Aorta (tissue), 5 donors: ENCODE measurements around the gene SLC9A8. TPM values are rescaled to one million over a fixed set of nuclear protein-coding genes. Genes with fewer than 3 reads are reported as not detected.

ENCODE experiments used
- ATAC-seq: fragments of 200-7000 bp; cut with Tn5 transposase; one replicate; pipeline ENCODE4 v1.9.1; 2022; ENCODE audit warnings: moderate library complexity; ENCODE audit not compliant: low FRiP score
- DNase-seq, 2 donors: peaks; one replicate each; pipeline ENCODE4 v3.0.0-alpha.2; 2020
- H3K27ac ChIP-seq, 2 donors: one replicate each; pipeline ENCODE4 v1.5.1; 2013; ENCODE audit warnings: low read length in 2 of 2, mild to moderate bottlenecking in 2 of 2, moderate library complexity in 2 of 2, control low read depth in 1 of 2, inconsistent platforms in 1 of 2, low read depth in 1 of 2
- H3K27me3 ChIP-seq, 2 donors: one replicate each; pipeline ENCODE4 v1.6.1; 2013; ENCODE audit warnings: control low read depth in 1 of 2, low read length in 1 of 2, mild to moderate bottlenecking in 1 of 2, moderate library complexity in 1 of 2; ENCODE audit not compliant: insufficient read depth in 2 of 2, control insufficient read depth in 1 of 2
- H3K36me3 ChIP-seq, 2 donors: one replicate each; pipeline ENCODE4 v1.6.1; 2013; ENCODE audit warnings: control low read depth in 1 of 2, low read length in 1 of 2, mild to moderate bottlenecking in 1 of 2; ENCODE audit not compliant: insufficient read depth in 2 of 2, control insufficient read depth in 1 of 2
- H3K4me1 ChIP-seq, 2 donors: one replicate each; pipeline ENCODE4 v1.6.1; 2013; ENCODE audit warnings: low read length in 2 of 2, control low read depth in 1 of 2, mild to moderate bottlenecking in 1 of 2, moderate library complexity in 1 of 2; ENCODE audit not compliant: insufficient read depth in 2 of 2, control insufficient read depth in 1 of 2
- H3K4me3 ChIP-seq, 2 donors: one replicate each; pipeline ENCODE4 v1.5.1; 2013; ENCODE audit warnings: low read length in 2 of 2, control low read depth in 1 of 2, mild to moderate bottlenecking in 1 of 2
- H3K9me3 ChIP-seq: one replicate; pipeline ENCODE4 v1.6.1; 2013; ENCODE audit warnings: mild to moderate bottlenecking, low read length; ENCODE audit not compliant: control insufficient read depth
- WGBS, 2 donors: extraction: QIAGEN DNeasy Blood & Tissue Kit; methylation state at CpG; one replicate each; pipeline ENCODE4 v1.1.7; 2013; 5-methylcytosine and 5-hydroxymethylcytosine counted together
- intact Hi-C, 2 donors: fragments of 100-400 bp; cut with DNase I; formaldehyde crosslinking; loops; one replicate each; pipeline versions ENCODE4 v1.14.2 to v1.15.0; 2022
- polyA plus RNA-seq, 2 donors: library from polyadenylated mRNA; stranded (reverse); fragments of 200-250 nt; gene quantifications; one replicate each; pipeline ENCODE4 v1.2.3, GENCODE V29; 2013
- total RNA-seq, 2 donors: library from RNA; stranded (reverse); fragmentation: NEBNext Ultra II Directional; extraction: Animal tissue kit (Norgen Biotek cat#: 25700); gene quantifications; one replicate each; pipeline ENCODE4 v1.2.1, GENCODE V29; 2021
- donor health status: healthy with polysubstance abuse.
- donor health status: Bipolar disorder and iron deficiency.
- donor health status: DM: no; HTN: no; CAD: no.
- donor health status: DM: no; HTN: no; CAD: no.
- donor health status: DM: yes; HTN: yes; CAD: no.

SLC9A8 gene
- total and polyA plus RNA-seq, 4 donors: 2.8 to 14.6 (median 11.5) TPM

DNA sequence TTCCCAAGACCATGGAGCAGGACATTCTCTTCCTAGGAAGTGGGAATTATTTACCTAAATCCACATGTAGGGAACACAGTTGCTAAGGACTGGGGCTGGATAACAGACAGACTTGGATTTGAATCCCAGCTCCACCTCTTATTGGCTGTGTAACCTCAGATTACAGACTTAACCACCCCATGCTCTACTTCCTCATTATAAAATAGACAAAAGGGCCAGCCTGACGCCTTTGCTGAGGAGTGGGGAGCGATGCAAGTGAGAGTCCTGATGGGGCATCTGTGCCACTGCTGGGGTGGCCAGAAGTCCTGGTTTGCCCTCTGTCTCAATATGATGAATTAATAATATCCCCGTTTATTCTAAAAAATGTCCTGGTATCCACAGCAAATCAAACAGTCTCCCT is 55.9 kb downstream of the SLC9A8 start:
- intact Hi-C loops: no loop called here
- no peak for DNase-seq
- H3K4me1 ChIP-seq: peaks cover 6 to 8% of the 10 kb centered on the region in 2 donors
- ATAC-seq: peak; percentile 7
- H3K27me3 ChIP-seq: no peaks in the 10 kb centered on the region
- H3K36me3 ChIP-seq: no peaks in the 10 kb centered on the region
- no peak overlapping the region for H3K4me3 ChIP-seq
- H3K9me3 ChIP-seq: no peaks in the 10 kb centered on the region
- WGBS, 2 donors: 15 to 19% methylated on average over 3 of the region's 3 CpGs
- peak overlapping the region; percentile 69 for H3K27ac ChIP-seq

DNA sequence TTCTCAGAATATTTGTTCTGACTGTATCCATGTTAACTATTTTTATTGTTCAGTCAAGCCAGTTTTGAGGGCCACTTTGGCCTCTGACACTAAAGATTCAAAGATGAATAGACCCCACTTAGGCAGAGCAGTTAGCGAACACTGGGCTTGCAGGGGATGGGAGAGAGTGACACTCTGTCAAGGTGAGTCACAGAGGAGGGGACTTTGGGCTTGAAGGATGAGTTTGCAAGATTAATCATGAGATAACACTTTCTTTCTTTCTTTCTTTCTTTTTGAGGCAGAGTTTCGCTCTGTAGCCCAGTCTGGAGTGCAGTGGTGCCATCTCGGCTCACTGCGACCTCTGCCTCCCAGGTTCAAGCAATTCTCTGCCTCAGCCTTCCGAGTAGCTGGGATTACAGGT is 56.3 kb downstream of the SLC9A8 start:
- no peaks in the 10 kb centered on the region for H3K36me3 ChIP-seq
- intact Hi-C loops: no loop called here
- DNase-seq (no peak), ATAC-seq (no peak)
- WGBS, 2 donors: 84 to 96% methylated on average over 5 of the region's 5 CpGs
- no peak overlapping the region for H3K4me3 ChIP-seq
- H3K4me1 ChIP-seq: peaks cover 6 to 8% of the 10 kb centered on the region in 2 donors
- H3K9me3 ChIP-seq: no peaks in the 10 kb centered on the region
- H3K27ac ChIP-seq: peak overlapping the region; percentile 69 to 76
- no peaks in the 10 kb centered on the region for H3K27me3 ChIP-seq

DNA sequence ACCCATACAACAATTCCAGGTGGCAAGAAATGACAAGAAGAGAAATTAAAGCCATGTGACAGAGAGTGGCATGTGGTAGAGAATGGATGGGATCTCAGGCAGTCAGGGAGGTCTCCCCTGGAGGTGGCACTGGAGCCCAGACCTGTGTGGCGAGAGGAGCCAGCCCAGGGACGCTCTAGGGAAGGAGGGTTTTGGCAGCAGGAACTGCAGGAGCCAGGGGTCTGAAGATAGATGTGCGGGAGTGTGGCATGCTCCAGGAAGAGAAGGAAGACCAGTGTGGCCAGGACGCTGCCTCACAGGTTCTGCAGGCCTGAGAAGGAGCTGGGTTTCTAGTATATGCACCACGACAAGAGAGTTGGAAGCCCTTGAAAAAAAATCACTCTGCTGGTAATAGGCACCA is 57.6 kb downstream of the SLC9A8 start:
- Histone ChIP-seq H3K9me3 (no peaks in the 10 kb centered on the region), H3K36me3 (no peaks in the 10 kb centered on the region), H3K4me3 (no peak overlapping the region), H3K4me1 (peaks cover 6 to 8% of the 10 kb centered on the region in 2 donors), H3K27ac (peak overlapping the region in 1 of 2 donors; percentile 45), H3K27me3 (no peaks in the 10 kb centered on the region)
- no peak for DNase-seq
- 94 to 96% methylated on average over 5 of the region's 5 CpGs for WGBS, 2 donors
- ATAC-seq: no peak
- intact Hi-C loops: no loop called here

DNA sequence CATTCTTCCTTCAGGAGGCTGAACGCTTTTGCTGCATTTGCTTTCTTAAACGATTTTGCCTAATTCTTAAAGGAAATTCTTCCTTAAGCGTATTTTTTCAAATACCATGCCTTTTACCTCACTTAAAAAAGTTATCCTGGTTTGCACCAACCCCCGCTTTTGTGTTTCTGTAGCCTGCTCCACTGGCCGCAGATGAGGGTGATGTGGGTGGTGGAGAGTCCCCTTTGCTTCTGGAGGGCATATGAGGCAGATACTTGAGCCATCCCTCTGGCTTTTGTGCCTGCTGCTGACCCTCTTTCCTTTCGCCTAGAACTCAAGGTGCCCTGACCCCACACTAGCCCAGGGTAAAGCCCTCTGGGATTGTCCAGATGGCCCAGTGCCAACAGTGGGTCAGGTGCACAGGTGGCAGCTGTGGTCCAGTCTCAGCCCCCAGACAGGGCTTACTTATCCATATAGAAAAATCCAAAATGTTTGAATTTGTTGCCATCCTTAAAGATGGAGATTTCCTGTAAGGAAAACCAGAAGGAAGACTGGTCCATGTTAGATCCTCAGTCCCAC is 58.8 kb downstream of the SLC9A8 start:
- intact Hi-C loops: no loop called here
- Histone ChIP-seq H3K4me3 (no peak overlapping the region), H3K27ac (no peak overlapping the region), H3K4me1 (peaks cover 6 to 8% of the 10 kb centered on the region in 2 donors), H3K9me3 (no peaks in the 10 kb centered on the region), H3K27me3 (no peaks in the 10 kb centered on the region), H3K36me3 (no peaks in the 10 kb centered on the region)
- 96 to 97% methylated on average over 6 of the region's 6 CpGs for WGBS, 2 donors
- ATAC-seq: no peak
- DNase-seq: no peak

DNA sequence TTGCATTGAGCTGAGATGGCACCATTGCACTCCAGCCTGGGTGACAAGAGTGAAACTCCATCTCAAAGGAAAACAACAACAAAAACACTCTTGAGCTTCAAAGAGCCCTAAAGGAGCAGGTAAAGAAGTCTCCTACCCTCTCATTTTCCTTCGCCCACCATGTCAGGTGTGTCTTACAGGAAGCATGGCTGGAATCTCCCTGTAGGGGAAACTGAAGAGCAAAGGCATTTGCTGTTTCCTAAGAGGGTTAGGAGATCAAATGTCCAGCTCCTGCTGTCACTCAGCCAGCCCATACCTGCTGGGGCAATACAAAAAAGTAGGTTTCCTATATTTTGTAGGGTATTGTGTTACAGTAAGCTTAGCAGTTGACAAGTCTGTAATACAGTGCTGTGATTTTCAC is 59.4 kb downstream of the SLC9A8 start:
- DNase-seq (no peak), ATAC-seq (no peak)
- no peaks in the 10 kb centered on the region for H3K9me3 ChIP-seq
- no peaks in the 10 kb centered on the region for H3K36me3 ChIP-seq
- peaks cover 6 to 8% of the 10 kb centered on the region in 2 donors for H3K4me1 ChIP-seq
- H3K27ac ChIP-seq: no peak overlapping the region
- H3K4me3 ChIP-seq: no peak overlapping the region
- 96 to 99% methylated on average over 1 of the region's 1 CpG for WGBS, 2 donors
- intact Hi-C loops: no loop called here
- no peaks in the 10 kb centered on the region for H3K27me3 ChIP-seq

DNA sequence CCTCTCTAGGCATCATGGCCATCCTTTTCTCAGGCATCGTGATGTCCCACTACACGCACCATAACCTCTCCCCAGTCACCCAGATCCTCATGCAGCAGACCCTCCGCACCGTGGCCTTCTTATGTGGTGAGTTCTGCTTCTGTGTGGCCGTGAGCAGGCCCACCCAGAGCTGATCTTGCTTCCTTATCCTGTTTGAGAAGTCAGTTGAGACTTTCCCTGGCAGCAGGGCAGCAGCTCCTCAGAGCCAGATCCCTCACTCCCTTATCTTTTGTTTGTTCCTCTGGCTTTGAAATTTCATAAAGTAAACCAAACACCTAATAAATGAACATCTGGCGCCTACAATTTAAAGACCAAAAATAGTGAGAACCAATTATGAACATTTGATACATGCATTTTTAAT is 62.1 kb downstream of the SLC9A8 start:
- no peak overlapping the region for H3K4me3 ChIP-seq
- H3K4me1 ChIP-seq: peaks cover 0 to 2% of the 10 kb centered on the region in 2 donors
- intact Hi-C loops: no loop called here
- no peaks in the 10 kb centered on the region for H3K36me3 ChIP-seq
- H3K27me3 ChIP-seq: no peaks in the 10 kb centered on the region
- no peak for ATAC-seq
- H3K9me3 ChIP-seq: no peaks in the 10 kb centered on the region
- no peak for DNase-seq
- WGBS, 2 donors: 33 to 38% methylated on average over 6 of the region's 6 CpGs
- H3K27ac ChIP-seq: peak overlapping the region; percentile 44 to 46

DNA sequence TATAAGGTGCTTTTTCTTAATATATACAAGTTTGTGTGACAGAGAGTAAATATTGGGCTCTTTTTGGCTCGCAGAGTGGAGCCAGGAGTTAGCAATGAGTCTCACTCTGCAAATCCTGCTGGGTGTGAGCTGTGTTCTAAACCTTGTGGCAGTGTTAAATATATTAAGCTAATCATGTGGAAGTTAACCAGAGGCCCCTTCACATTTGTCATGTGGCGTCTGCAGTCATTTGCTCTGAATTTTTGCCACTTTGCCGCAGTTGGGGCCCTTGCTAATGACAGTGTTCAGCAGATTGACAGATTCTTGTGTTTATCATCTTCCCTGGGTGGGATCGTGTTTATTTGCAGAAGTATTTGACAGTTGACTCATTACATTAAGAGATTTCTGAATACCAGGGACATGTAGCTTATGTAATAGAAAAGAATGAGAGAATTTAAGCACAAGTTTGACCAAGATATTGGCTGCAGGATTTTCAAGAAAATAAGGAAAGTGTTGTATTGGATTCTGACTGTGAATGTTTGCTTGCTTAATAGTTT is 64.8 kb downstream of the SLC9A8 start:
- ATAC-seq: no peak
- H3K27me3 ChIP-seq: no peaks in the 10 kb centered on the region
- H3K4me1 ChIP-seq: peaks cover 0 to 2% of the 10 kb centered on the region in 2 donors
- no peaks in the 10 kb centered on the region for H3K36me3 ChIP-seq
- H3K27ac ChIP-seq: peak overlapping the region; percentile 36 to 49
- WGBS, 2 donors: 46 to 48% methylated on average over 4 of the region's 4 CpGs
- no peak for DNase-seq
- H3K4me3 ChIP-seq: no peak overlapping the region
- intact Hi-C loops: no loop called here
- no peaks in the 10 kb centered on the region for H3K9me3 ChIP-seq

DNA sequence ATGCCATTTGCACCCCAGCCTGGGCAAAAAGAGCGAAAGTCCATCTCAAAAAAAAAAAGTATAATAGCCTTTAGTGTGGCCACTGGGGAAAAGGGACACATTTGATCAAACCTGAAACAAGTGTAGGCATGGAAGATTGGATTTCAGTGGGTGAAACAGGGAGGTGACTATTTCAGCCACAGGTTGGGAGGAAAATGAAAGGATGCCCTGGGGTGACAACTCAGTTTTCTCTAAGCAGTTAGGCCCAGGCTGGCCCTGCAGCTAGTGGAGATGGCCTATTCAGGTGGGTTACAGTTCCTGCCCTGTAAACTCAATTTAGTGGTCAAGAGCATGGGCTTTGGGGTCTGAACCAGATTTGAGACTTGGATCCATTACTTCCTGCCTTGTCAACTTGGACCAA is 66.3 kb downstream of the SLC9A8 start:
- ATAC-seq (no peak), DNase-seq (no peak)
- H3K9me3 ChIP-seq: no peaks in the 10 kb centered on the region
- peaks cover 0 to 2% of the 10 kb centered on the region in 2 donors for H3K4me1 ChIP-seq
- H3K4me3 ChIP-seq: no peak overlapping the region
- no peak overlapping the region for H3K27ac ChIP-seq
- no peaks in the 10 kb centered on the region for H3K27me3 ChIP-seq
- 95 to 100% methylated on average over 1 of the region's 1 CpG for WGBS, 2 donors
- peaks cover 0 to 2% of the 10 kb centered on the region in 2 donors for H3K36me3 ChIP-seq
- intact Hi-C loops: no loop called here

DNA sequence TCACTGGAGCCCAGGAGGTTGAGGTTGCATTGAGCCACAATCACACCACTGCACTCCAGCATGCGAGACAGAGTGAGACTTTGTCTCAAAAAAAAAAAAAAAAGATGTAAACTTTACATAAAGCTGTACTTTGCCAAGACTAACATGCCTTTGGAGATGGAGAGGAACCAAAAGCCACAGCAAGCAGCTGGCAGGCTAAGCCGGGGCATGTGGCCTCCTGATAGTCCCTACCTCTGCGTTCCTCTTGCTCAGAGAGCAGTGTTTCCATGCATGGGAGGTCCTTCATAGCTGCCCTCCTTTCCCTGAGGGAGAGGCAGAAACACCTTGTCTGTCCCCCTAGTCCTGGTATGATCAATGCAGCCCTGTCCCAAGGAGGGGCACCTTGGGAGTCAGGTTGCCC is 67.5 kb downstream of the SLC9A8 start:
- Histone ChIP-seq H3K4me1 (peaks cover 0 to 2% of the 10 kb centered on the region in 2 donors), H3K27me3 (no peaks in the 10 kb centered on the region), H3K36me3 (peaks cover 0 to 2% of the 10 kb centered on the region in 2 donors), H3K27ac (peak overlapping the region in 1 of 2 donors; percentile 52), H3K9me3 (no peaks in the 10 kb centered on the region), H3K4me3 (no peak overlapping the region)
- no peak for DNase-seq
- 3 to 7% methylated on average over 3 of the region's 3 CpGs for WGBS, 2 donors
- intact Hi-C loops: no loop called here
- ATAC-seq: peak; percentile 35
